ENCODE data around the gene CCR5AS.
"Not testable (repeated sequence)": the region's sequence is repeated elsewhere in the genome, so short reads cannot be mapped to it uniquely, and the experiment has no call there.

The CCR5AS gene

GRCh38 chr3:46429250-46429649 lies 22.4 kb upstream of the CCR5AS start:
- no peak for DNase-seq (ENCODE audit: low read depth in 2 of 2)

GRCh38 chr3:46427916-46428833 lies 21.3 kb upstream of the CCR5AS start:
- no peak for DNase-seq (ENCODE audit: low read depth in 2 of 2)

DNA sequence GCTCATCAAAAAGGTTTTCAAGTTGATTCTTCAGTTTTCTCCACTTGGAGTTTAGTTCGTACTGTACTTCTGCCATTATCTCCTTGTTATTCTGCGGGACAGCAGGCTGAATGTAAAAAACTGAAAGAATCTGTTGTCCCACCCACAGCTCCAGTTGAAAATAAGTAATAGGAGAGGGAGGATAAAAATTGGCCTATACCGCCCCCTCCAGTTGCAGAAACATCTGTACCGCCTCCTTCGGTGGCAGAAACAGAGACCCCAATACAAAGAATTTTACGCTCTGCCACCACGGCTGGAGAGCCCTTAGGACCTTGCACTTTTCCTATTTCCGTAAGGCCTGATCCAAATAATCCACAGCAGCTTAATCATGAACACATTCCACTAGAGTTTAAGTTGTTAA lies 20.5 kb upstream of the CCR5AS start:
- DNase-seq (ENCODE audit: low read depth in 2 of 2): not testable (repeated sequence)

GRCh38 chr3:46426476-46426875 lies 19.6 kb upstream of the CCR5AS start:
- not testable (repeated sequence) for DNase-seq (ENCODE audit: low read depth in 2 of 2)

DNA sequence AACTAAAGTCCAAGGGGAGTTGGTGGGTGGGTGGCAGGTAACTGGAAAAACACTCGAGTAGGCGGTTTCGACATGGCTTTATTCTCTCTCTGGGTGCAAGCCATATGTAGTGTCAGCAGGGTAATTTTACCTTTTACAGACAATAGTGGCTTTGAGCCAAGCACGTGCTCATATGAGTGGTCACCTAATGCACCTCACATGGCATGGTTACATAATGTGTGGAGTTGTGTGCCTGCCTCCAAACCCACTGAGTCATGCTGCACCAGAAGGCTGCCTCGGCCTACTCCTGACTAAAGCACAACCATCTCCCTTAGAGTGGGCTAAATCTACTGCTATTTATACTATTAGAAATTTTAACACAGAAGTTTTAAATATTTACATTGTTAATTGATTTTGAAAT lies 16.7 kb upstream of the CCR5AS start:
- DNase-seq (ENCODE audit: low read depth in 2 of 2): no peak

- no peak for DNase-seq (ENCODE audit: low read depth in 2 of 2)
Measured at GRCh38 chr3:46422617-46423016, 15.8 kb upstream of the CCR5AS start.

DNA sequence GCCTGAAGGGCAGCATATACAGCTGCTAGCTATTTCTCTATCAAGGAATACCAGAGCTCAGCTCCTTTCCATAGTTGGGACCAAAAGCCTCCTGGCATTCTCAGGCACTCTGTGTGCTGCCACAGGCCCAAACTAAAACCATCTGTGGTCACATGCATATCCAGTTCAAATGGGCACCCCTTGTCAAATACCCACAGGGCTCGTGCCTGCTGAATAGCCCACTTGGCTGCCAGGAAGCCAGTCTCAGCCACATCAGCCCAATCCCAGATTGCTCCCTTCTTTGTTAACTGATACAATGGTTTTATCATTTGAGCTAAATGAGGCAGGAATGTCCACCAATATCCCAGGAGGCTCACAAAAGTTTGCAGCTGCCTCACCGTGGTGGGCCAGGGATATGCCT lies 14.1 kb upstream of the CCR5AS start:
- DNase-seq (ENCODE audit: low read depth in 2 of 2): no peak

- DNase-seq (ENCODE audit: low read depth in 2 of 2): no peak
Measured at GRCh38 chr3:46419816-46420215, 12.9 kb upstream of the CCR5AS start.

- no peak for DNase-seq (ENCODE audit: low read depth in 2 of 2)
Measured at GRCh38 chr3:46417841-46418611, 11.2 kb upstream of the CCR5AS start.

DNA sequence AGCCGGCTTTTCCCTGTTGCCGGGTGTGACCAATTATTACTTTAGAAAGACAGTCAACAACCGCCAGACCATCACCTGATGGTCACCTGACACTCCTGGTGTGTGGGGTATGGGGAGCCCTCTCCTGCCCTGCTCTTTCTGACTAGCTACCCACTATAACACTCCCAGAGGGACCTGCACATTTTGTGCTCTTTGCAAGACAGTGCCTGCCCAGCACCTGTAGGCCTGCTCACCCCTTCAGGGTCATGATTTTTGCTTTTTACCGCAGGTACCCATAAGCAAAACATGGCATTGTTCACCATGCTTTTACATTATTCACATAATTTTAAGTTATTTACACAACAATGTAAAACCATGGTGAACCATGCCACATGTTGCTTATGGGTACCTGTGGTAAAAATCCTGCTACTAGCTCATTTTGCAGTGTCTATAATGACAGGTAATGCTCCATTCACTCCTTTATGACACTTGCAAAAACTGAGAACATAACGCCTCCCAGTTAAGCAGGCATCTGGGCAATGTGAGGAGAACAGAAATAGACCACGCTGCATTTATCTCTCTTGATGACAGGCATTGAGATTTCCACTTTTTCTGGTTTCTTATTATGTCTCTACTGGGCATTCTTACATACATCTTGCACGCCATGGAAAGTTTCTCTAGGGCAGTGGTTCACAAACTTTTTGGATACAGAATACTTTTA lies 10.1 kb upstream of the CCR5AS start:
- DNase-seq (ENCODE audit: low read depth in 2 of 2): no peak

DNA sequence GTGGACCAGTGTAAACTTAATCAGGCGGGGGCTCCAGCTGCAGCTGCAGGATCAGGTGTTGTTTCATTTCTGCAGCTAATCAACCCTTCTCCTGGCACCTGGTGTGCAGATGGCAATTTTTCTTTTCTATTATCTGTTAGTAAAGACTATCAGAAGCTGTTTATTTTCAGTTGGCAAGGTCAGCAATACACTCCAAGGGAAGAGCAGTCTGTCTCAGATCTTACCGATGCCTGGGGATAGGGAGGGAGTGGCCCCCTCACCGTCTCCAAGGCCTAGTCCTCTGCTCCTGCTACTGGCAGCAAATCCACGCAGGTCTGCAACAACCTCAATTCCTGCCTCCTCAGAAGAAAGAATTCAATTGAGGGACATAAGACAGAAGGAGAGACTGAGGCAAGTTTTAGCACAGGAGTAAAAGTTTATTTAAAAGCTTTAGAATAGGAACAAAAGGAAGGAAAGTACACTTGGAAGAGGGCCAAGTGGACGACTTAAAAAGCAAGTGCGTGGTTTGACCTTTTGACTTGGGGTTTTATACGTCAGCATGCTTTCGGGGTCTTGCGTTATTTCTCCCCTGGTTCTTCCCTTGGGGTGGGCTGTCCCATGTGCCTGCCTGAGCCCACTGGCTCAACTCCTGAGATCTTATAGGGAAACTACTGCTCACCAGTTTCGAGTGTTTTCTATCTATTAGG lies 9.4 kb upstream of the CCR5AS start:
- no peak for DNase-seq (ENCODE audit: low read depth in 2 of 2)

DNA sequence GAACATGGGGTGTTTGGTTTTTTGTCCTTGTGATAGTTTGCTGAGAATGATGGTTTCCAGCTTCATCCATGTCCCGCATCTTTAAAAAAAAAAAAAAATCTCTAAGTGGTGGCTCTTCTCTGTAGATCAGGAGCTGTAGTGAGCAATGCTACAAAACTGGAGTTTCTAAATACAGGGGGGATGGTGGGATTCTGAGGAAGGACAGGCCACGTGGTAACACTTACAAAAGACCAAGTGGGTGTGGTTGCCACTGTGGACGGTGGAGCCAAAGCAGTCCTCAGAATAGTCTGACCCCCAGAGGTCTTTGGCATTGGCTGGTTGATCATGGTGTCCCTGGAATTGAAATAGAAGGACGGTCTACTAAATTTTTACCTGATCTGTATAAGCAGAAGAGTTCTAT lies 7.9 kb upstream of the CCR5AS start:
- no peak for DNase-seq (ENCODE audit: low read depth in 2 of 2)

GRCh38 chr3:46413951-46414350 lies 7.1 kb upstream of the CCR5AS start:
- no peak for DNase-seq (ENCODE audit: low read depth in 2 of 2)

DNA sequence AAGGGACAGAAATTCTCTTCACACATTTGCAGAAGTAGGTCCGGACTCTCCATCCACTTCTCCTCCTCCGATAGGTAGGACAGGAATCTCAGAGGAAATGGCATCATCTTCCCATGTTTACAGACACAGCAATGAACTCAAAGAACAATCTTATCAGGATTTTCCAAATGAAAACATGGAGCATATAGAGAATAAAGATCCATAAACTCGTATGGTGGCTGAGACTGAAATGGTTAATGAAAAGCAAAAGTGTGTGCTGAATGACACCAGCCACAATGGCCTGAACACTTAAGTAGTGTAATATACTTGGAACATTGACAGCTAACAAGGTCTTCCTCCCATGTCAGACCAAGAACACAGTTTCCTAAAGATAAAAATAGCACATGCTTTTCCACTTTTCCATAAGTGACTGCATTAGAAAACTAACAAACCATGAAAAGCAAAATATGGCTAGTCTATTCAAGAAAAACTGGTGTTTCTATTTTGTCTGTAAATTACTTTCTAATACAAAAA lies 6.0 kb upstream of the CCR5AS start:
- DNase-seq (ENCODE audit: low read depth in 2 of 2): no peak

- no peak for DNase-seq (ENCODE audit: low read depth in 2 of 2)
Measured at GRCh38 chr3:46411271-46411670, 4.4 kb upstream of the CCR5AS start.

GRCh38 chr3:46410669-46411068 lies 3.8 kb upstream of the CCR5AS start:
- DNase-seq (ENCODE audit: low read depth in 2 of 2): no peak

GRCh38 chr3:46409739-46410489 lies 3.0 kb upstream of the CCR5AS start:
- DNase-seq (ENCODE audit: low read depth in 2 of 2): no peak

DNA sequence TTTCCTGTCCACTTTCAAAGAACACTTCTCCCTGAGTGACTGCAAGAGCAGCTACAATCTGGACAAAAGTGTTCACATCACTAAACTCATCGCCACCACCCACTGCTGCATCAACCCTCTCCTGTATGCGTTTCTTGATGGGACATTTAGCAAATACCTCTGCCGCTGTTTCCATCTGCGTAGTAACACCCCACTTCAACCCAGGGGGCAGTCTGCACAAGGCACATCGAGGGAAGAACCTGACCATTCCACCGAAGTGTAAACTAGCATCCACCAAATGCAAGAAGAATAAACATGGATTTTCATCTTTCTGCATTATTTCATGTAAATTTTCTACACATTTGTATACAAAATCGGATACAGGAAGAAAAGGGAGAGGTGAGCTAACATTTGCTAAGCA lies 2.0 kb upstream of the CCR5AS start:
- DNase-seq (ENCODE audit: low read depth in 2 of 2): no peak

DNA sequence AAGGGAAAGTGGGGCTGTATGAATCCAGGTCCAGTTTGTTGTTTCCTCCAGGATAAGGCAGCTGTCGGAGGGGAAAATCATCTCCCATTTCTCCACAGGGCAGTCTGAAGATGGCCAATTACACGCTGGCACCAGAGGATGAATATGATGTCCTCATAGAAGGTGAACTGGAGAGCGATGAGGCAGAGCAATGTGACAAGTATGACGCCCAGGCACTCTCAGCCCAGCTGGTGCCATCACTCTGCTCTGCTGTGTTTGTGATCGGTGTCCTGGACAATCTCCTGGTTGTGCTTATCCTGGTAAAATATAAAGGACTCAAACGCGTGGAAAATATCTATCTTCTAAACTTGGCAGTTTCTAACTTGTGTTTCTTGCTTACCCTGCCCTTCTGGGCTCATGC lies 1.1 kb upstream of the CCR5AS start:
- DNase-seq (ENCODE audit: low read depth in 2 of 2): no peak

- no peak for DNase-seq (ENCODE audit: low read depth in 2 of 2)
Measured at GRCh38 chr3:46406443-46406787, 451 bp downstream of the CCR5AS start.
